PC-3 (cell line): ENCODE data around the gene HCFC2. TPM values are rescaled to one million over a fixed set of nuclear protein-coding genes. Genes with fewer than 3 reads are reported as not detected.

Source experiments
- ATAC-seq: fragments of 200-7000 bp; cut with Tn5 transposase; 2 replicates; pipeline ENCODE4 v1.9.1; 2020; ENCODE audit warnings: mild to moderate bottlenecking, moderate library complexity
- BruUV-seq: library from RNA; stranded (reverse); fragments of 400-500 nt; replicated peaks from 2 replicates; lab custom pipeline; 2021; lab: Mats Ljungman, UMichigan
- CTCF ChIA-PET: fragments of 300-600 bp; sonication (Branson Sonifier 250); formaldehyde crosslinking; loops from one replicate; lab custom pipeline; 2022; ENCODE audit warnings: antibody characterized with exemption; lab: Charles Lee
- POLR2A ChIA-PET: fragments of 300-600 bp; sonication (Branson Sonifier 250); formaldehyde crosslinking; loops from one replicate; lab custom pipeline; 2022; ENCODE audit warnings: antibody characterized with exemption; ENCODE audit not compliant: unreplicated experiment; lab: Charles Lee
- DNase-seq: peaks from one replicate; pipeline ENCODE4 v3.0.0-alpha.2; 2015
- H2AFZ ChIP-seq: fragments of 300-600 bp; sonication (generic); 2 replicates; pipeline ENCODE4 v1.6.0; 2016; ENCODE audit warnings: antibody characterized with exemption, low read length
- H3F3A ChIP-seq: fragments of 300-600 bp; sonication (generic); one replicate; pipeline ENCODE4 v1.6.0; 2017; ENCODE audit warnings: antibody characterized with exemption, low read length, control low read depth, mild to moderate bottlenecking; ENCODE audit not compliant: unreplicated experiment
- H3K27ac ChIP-seq: fragments of 300-600 bp; sonication (generic); 2 replicates; pipeline ENCODE4 v1.5.1; 2016; ENCODE audit warnings: mild to moderate bottlenecking, low read length
- H3K27me3 ChIP-seq: fragments of 300-600 bp; sonication (generic); 2 replicates; pipeline ENCODE4 v1.6.1; 2016; ENCODE audit warnings: low read length, mixed read lengths
- H3K36me3 ChIP-seq: fragments of 300-600 bp; sonication (generic); 2 replicates; pipeline ENCODE4 v1.6.1; 2016; ENCODE audit warnings: low read depth, mixed run types, low read length, mixed read lengths
- H3K4me1 ChIP-seq: fragments of 300-600 bp; sonication (generic); 2 replicates; pipeline ENCODE4 v1.5.1; 2016; ENCODE audit warnings: low read length; ENCODE audit not compliant: insufficient read depth
- H3K4me2 ChIP-seq: fragments of 300-600 bp; sonication (generic); 2 replicates; pipeline ENCODE4 v1.6.0; 2016; ENCODE audit warnings: low read length
- H3K4me3 ChIP-seq: fragments of 300-600 bp; sonication (generic); 2 replicates; pipeline ENCODE4 v1.5.1; 2016; ENCODE audit warnings: mild to moderate bottlenecking, low read length, mixed read lengths
- H3K79me2 ChIP-seq: fragments of 300-600 bp; sonication (generic); 2 replicates; pipeline ENCODE4 v1.6.1; 2017; ENCODE audit warnings: low read length, mixed read lengths
- H3K9ac ChIP-seq: fragments of 300-600 bp; sonication (generic); 2 replicates; pipeline ENCODE4 v1.6.0; 2016; ENCODE audit warnings: mild to moderate bottlenecking, low read length
- H3K9me2 ChIP-seq: fragments of 300-600 bp; sonication (generic); replicated peaks from 2 replicates; pipeline ENCODE4 v1.6.1; 2016; ENCODE audit warnings: mixed run types, low read length, mixed read lengths
- H3K9me3 ChIP-seq: fragments of 300-600 bp; sonication (generic); 2 replicates; pipeline ENCODE4 v1.6.1; 2016; ENCODE audit warnings: low read length, mixed read lengths
- H4K20me1 ChIP-seq: fragments of 300-600 bp; sonication (generic); 2 replicates; pipeline ENCODE4 v1.6.1; 2016; ENCODE audit warnings: low read length, mixed read lengths
- EZH2 ChIP-seq: fragments of 300-600 bp; sonication (generic); IDR thresholded peaks from one replicate; pipeline ENCODE4 v1.6.1; 2017; ENCODE audit warnings: antibody characterized with exemption, mild to moderate bottlenecking, low read length; ENCODE audit not compliant: unreplicated experiment
- EZH2phosphoT487 ChIP-seq: fragments of 300-600 bp; sonication (generic); IDR thresholded peaks from 2 replicates; pipeline ENCODE4 v1.6.1; 2018; ENCODE audit warnings: mild to moderate bottlenecking, antibody characterized with exemption, low read length, borderline replicate concordance
- intact Hi-C: fragments of 100-400 bp; cut with micrococcal nuclease; formaldehyde crosslinking; loops from 2 replicates; pipeline ENCODE4 v1.9.0; 2023
- total RNA-seq: library from RNA; depleted of rRNA; stranded (reverse); fragments of >200 nt; gene quantifications from 2 replicates; pipeline ENCODE4 v1.2.3, GENCODE V29; 2014
- TF ChIP-seq, protein P1 (sequence below): fragments of 300-600 bp; sonication (generic); conservative IDR thresholded peaks from 2 replicates; pipeline ENCODE4 v1.5.1; 2017; ENCODE audit warnings: antibody characterized with exemption, low read depth, mild to moderate bottlenecking, low read length

The HCFC2 gene
- total RNA-seq, 1 experiment from 2014 or later: 7.8 TPM

DNA sequence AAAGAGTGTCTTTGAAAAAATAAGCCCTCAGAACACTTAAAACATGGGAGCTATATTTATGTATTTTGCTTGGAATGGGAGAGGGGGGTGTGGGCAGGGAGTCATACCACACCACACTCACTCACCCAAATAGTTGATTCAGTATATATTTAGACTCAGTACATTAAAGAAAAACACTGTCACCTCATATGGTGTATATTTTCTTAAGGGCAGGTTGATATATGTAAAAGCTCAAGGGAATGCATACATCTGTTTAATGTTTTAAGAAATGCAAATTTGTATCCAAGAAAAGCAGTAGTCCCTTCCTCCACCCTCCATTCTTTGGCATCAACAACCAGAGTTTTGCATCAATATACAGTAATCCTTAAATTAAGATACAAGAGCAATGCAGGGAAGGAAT, 72.2 kb downstream of the HCFC2 start:
- no peaks in the 10 kb centered on the region for H4K20me1 ChIP-seq
- H3K9me2 ChIP-seq: no peaks in the 10 kb centered on the region
- DNase-seq: peak; percentile 19
- peak overlapping the region; percentile 56 for H2AFZ ChIP-seq
- H3K79me2 ChIP-seq: peaks cover 46% of the 10 kb centered on the region
- CTCF ChIA-PET: no interaction called here
- peak overlapping the region; percentile 86 for H3K9ac ChIP-seq
- peak overlapping the region; percentile 98 for H3K4me3 ChIP-seq
- no peak overlapping the region for H3K27ac ChIP-seq
- intact Hi-C loops: loop anchor here (5.0 kb wide), 1 partner anchor 151 kb away; no protein-coding TSS in a partner anchor
- H3F3A ChIP-seq: no peaks in the 10 kb centered on the region
- no peak for ATAC-seq
- TSS peak; percentile 63 for BruUV-seq
- H3K27me3 ChIP-seq: no peaks in the 10 kb centered on the region
- POLR2A ChIA-PET: no interaction called here
- peak overlapping the region; percentile 98 for H3K4me2 ChIP-seq
- H3K36me3 ChIP-seq: peaks cover 8% of the 10 kb centered on the region
- H3K4me1 ChIP-seq: peaks cover 35% of the 10 kb centered on the region
- TF ChIP-seq, protein P1, sequence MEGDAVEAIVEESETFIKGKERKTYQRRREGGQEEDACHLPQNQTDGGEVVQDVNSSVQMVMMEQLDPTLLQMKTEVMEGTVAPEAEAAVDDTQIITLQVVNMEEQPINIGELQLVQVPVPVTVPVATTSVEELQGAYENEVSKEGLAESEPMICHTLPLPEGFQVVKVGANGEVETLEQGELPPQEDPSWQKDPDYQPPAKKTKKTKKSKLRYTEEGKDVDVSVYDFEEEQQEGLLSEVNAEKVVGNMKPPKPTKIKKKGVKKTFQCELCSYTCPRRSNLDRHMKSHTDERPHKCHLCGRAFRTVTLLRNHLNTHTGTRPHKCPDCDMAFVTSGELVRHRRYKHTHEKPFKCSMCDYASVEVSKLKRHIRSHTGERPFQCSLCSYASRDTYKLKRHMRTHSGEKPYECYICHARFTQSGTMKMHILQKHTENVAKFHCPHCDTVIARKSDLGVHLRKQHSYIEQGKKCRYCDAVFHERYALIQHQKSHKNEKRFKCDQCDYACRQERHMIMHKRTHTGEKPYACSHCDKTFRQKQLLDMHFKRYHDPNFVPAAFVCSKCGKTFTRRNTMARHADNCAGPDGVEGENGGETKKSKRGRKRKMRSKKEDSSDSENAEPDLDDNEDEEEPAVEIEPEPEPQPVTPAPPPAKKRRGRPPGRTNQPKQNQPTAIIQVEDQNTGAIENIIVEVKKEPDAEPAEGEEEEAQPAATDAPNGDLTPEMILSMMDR: no peak
- TF ChIP-seq EZH2: no peak
- TF ChIP-seq EZH2phosphoT487: no peak
- H3K9me3 ChIP-seq: no peaks in the 10 kb centered on the region

DNA sequence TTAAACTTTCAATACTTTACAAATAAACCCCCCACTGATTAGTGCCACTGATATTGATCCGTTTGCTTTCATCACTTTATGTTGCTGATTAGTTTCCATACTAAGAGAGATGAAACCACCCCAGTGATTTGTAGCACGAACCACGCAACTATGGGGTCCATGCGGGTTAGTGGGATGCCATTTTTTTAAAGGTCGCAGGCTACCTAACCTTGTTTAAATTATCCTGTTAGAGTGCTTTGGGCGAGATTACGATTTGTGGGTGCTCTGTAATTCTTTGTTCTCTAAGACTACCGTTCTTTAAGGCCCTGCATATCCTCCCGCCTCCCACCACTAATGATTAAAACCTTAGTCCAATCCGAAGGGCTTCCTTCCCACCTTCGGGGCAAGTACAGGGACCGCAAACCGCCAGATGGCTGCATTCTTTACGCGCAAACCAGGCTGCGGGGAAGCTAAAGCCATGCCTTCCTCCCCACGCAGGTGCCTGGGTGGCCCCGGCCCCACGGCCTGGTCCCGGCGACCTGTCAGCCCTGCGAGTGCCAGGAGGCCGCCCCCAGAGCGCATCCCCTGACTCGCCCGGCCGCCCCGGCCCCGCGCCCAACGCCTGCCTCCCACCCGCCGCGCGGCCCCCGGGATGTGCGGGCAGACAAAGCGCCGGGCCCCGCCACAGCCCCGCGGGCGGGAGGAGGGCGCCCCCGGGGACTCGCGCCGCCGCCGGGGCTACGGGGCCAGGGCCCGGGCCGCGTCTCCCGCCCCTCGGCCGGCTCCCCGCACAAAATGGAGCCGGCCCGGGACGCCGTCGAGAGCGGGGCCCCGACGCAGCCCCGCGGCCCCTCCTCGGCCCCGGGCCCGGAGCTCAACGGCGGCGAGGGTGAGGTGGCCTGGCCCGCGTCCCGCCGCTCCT, 72.9 kb downstream of the HCFC2 start:
- ChIA-PET POLR2A (interaction anchor here (0.5 to 1.1 kb wide), 2 partner anchors 172 to 1058 kb away, joined by 3 to 8 read pairs; partner anchors contain the start of gene TDG), CTCF (no interaction called here)
- TF ChIP-seq, protein P1: no peak
- TF ChIP-seq EZH2phosphoT487 (no peak), EZH2 (no peak)
- Histone ChIP-seq H3K4me1 (peaks cover 28% of the 10 kb centered on the region), H3K36me3 (peaks cover 7% of the 10 kb centered on the region), H3K4me2 (peak overlapping the region; percentile 98), H3K27ac (no peak overlapping the region), H2AFZ (peak overlapping the region; percentile 56), H4K20me1 (no peaks in the 10 kb centered on the region), H3K9me3 (no peaks in the 10 kb centered on the region), H3F3A (no peaks in the 10 kb centered on the region), H3K4me3 (peak overlapping the region; percentile 98), H3K27me3 (no peaks in the 10 kb centered on the region), H3K9me2 (no peaks in the 10 kb centered on the region), H3K79me2 (peaks cover 40% of the 10 kb centered on the region), H3K9ac (peak overlapping the region; percentile 86)
- intact Hi-C loops: loop anchor here (5.0 kb wide), 1 partner anchor 150 kb away; no protein-coding TSS in a partner anchor
- BruUV-seq: no TSS peak
- DNase-seq: peak; percentile 47
- peak; percentile 13 for ATAC-seq
